Gastrocnemius medialis (tissue), 4 donors: ENCODE data around the gene UNC119. TPM values are rescaled to one million over a fixed set of nuclear protein-coding genes. Genes with fewer than 3 reads are reported as not detected.
"Not testable (repeated sequence)": the region's sequence is repeated elsewhere in the genome, so short reads cannot be mapped to it uniquely, and the experiment has no call there.

Source experiments
- ATAC-seq, 2 donors: fragments of 150-250 bp; one replicate each; pipeline ENCODE4 v1.9.1; 2016
- DNase-seq, 2 donors: peaks; one replicate each; pipeline ENCODE4 v3.0.0-alpha.2; 2019
- H3K27ac ChIP-seq, 4 donors: fragments of 200-600 bp; sonication (generic); 1 replicate in 1 of 4; 2 replicates in 3 of 4; pipeline ENCODE4 v1.5.1; 2016 to 2018; ENCODE audit warnings: mild to moderate bottlenecking in 2 of 4, moderate library complexity in 1 of 4
- H3K27me3 ChIP-seq, 3 donors: fragments of 200-600 bp; sonication (generic) in 2 of 3; 1 replicate in 1 of 3; 2 replicates in 2 of 3; pipeline versions ENCODE4 v1.5.1 to v1.6.0; 2016 to 2019; ENCODE audit warnings: mild to moderate bottlenecking in 1 of 3, moderate library complexity in 1 of 3
- H3K36me3 ChIP-seq, 2 donors: fragments of 200-600 bp; sonication (generic) in 1 of 2; one replicate each; pipeline ENCODE4 v1.5.1; 2017 to 2018
- H3K4me1 ChIP-seq, 2 donors: fragments of 200-600 bp; sonication (generic) in 1 of 2; one replicate each; pipeline ENCODE4 v1.5.1; 2016 to 2017; ENCODE audit warnings: mild to moderate bottlenecking in 2 of 2
- H3K4me3 ChIP-seq, 4 donors: fragments of 200-600 bp; sonication (generic) in 3 of 4; 1 replicate in 1 of 4; 2 replicates in 3 of 4; pipeline ENCODE4 v1.5.1; 2016 to 2019; ENCODE audit warnings: mild to moderate bottlenecking in 2 of 4
- H3K9me3 ChIP-seq, 3 donors: fragments of 200-600 bp; sonication (generic) in 2 of 3; 1 replicate in 1 of 3; 2 replicates in 2 of 3; pipeline ENCODE4 v1.5.1; 2016 to 2019
- CTCF ChIP-seq, 5 experiments: fragments of 450-650 bp in 3 of 5; fragments of 200-600 bp in 2 of 5; sonication (generic) in 2 of 5; IDR thresholded peaks in 4 of 5; conservative IDR thresholded peaks in 1 of 5; 1 replicate in 4 of 5; 2 replicates in 1 of 5; pipeline ENCODE4 v1.5.1; 2016 to 2019; ENCODE audit warnings: antibody characterized with exemption in 5 of 5, mild to moderate bottlenecking in 3 of 5, moderate library complexity in 3 of 5
- POLR2A ChIP-seq, 2 donors: fragments of 450-650 bp; IDR thresholded peaks; one replicate each; pipeline ENCODE4 v1.6.1; 2017; ENCODE audit warnings: antibody characterized with exemption in 2 of 2, mild to moderate bottlenecking in 2 of 2, moderate library complexity in 2 of 2
- in situ Hi-C, 4 donors: fragments of 200-750 bp; cut with MboI; loops; one replicate each; pipeline versions ENCODE4 v1.15.0 to v1.8.0; 2017; ENCODE audit warnings: low sequenced_read_pairs in 4 of 4
- intact Hi-C: fragments of 100-400 bp; cut with DNase I; formaldehyde crosslinking; loops from one replicate; pipeline ENCODE4 v1.15.1; 2023; ENCODE audit warnings: low total_unique reads
- total RNA-seq, 4 donors: library from RNA; depleted of rRNA; stranded (reverse); fragments of >200 nt; gene quantifications; one replicate each; pipeline versions ENCODE4 v1.1.0 to v1.2.3, GENCODE V29; 2016

The UNC119 gene
- total RNA-seq, 4 donors from 2014 or later, result 3.1 to 10.2 (median 6.3) TPM

- no peaks in the 10 kb centered on the region for H3K9me3 ChIP-seq
- no peaks in the 10 kb centered on the region for H3K27me3 ChIP-seq
- no peak overlapping the region for H3K4me3 ChIP-seq
- TF ChIP-seq CTCF (IDR thresholded peaks at IDR 0.05 in 4 of 5, conservative IDR thresholded peaks at IDR 0.05 in 1 of 5) (no peak), POLR2A (IDR thresholded peaks at IDR 0.05) (no peak)
- no peak for ATAC-seq
- H3K27ac ChIP-seq, result no peak overlapping the region
- DNase-seq, result no peak
- in situ Hi-C loops (loop anchor here in 1 of 4 donors (25.0 kb wide), 1 partner anchor 112 kb away; the partner anchor contains the start of gene SLC46A1), intact Hi-C loops (no loop called here)
- H3K4me1 ChIP-seq, result no peaks in the 10 kb centered on the region
- H3K36me3 ChIP-seq, result no peaks in the 10 kb centered on the region
Observed at GRCh38 chr17:28524476-28525424, 27.7 kb downstream of the UNC119 start.

DNA sequence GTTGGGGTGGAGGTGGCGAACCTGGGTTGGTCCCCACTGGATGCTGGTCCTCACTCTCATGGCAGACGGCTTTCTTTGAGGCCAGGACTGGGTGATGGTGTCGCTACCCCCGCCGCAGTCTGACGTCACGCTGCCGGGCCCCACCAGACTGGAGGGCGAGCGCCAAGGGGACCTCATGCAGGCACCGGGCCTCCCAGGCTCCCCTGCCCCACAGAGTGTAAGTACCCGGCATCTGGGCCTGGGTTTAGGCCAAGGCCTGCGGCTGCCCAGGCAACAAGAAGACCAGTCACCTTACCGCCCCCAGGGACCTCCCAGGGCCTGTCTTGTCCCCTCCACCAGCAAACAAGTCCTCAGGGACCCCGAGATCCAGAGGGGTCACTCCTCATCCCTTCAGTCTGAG, 28.5 kb downstream of the UNC119 start:
- Histone ChIP-seq H3K4me3 (no peak overlapping the region), H3K36me3 (no peaks in the 10 kb centered on the region), H3K27me3 (no peaks in the 10 kb centered on the region), H3K27ac (no peak overlapping the region), H3K4me1 (no peaks in the 10 kb centered on the region), H3K9me3 (no peaks in the 10 kb centered on the region)
- in situ Hi-C loops, result loop anchor here in 1 of 4 donors (25.0 kb wide), 1 partner anchor 112 kb away; the partner anchor contains the start of gene SLC46A1
- TF ChIP-seq CTCF (IDR thresholded peaks at IDR 0.05 in 4 of 5, conservative IDR thresholded peaks at IDR 0.05 in 1 of 5), result no peak
- TF ChIP-seq POLR2A (IDR thresholded peaks at IDR 0.05), result no peak
- intact Hi-C loops, result no loop called here
- ATAC-seq (no peak), DNase-seq (no peak)

DNA sequence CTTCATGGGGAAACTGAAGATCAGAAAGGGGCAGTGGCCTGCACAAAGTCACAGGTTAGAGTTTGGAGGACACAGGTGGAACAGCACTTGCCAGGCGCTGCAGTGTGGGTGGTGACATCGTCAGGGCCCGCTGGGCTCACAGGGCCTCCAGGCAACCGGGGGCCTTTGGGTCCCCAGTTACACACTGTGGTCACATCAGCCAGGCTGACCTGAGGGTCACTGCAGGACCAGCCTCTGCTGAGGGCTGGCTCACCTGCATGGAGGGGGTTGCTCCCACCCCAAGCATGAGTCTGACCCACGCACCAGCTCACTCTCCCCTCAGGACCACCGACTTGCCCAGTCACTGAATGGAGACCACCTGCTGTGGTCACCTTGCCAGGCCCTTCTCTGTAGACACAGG, 29.2 kb downstream of the UNC119 start:
- no peak for DNase-seq
- intact Hi-C loops, result no loop called here
- in situ Hi-C loops, result loop anchor here in 1 of 4 donors (25.0 kb wide), 1 partner anchor 111 kb away; the partner anchor contains the start of gene SLC46A1
- Histone ChIP-seq H3K27me3 (no peaks in the 10 kb centered on the region), H3K27ac (no peak overlapping the region), H3K4me3 (no peak overlapping the region), H3K36me3 (no peaks in the 10 kb centered on the region), H3K9me3 (no peaks in the 10 kb centered on the region), H3K4me1 (no peaks in the 10 kb centered on the region)
- no peak for ATAC-seq
- TF ChIP-seq CTCF (IDR thresholded peaks at IDR 0.05 in 4 of 5, conservative IDR thresholded peaks at IDR 0.05 in 1 of 5) (no peak), POLR2A (IDR thresholded peaks at IDR 0.05) (no peak)

GRCh38 chr17:28522281-28522680, 30.1 kb downstream of the UNC119 start:
- in situ Hi-C loops, result loop anchor here in 1 of 4 donors (25.0 kb wide), 1 partner anchor 110 kb away; the partner anchor contains the start of gene SLC46A1

More at GRCh38 chr17:28522281-28522680, 30.1 kb downstream of the UNC119 start:
- ATAC-seq, H3K27ac ChIP-seq, H3K4me3 ChIP-seq, H3K36me3 ChIP-seq, H3K4me1 ChIP-seq, intact Hi-C loops, H3K9me3 ChIP-seq, H3K27me3 ChIP-seq, DNase-seq: not testable (repeated sequence)
